Astrocyte (in vitro differentiated cells and primary cell): ENCODE measurements around the gene OR52B6.

ENCODE experiments used
- EZH2 ChIP-seq: IDR thresholded peaks from 2 replicates; pipeline ENCODE4 v1.6.1; 2012; ENCODE audit warnings: mild to moderate bottlenecking, low read length, inconsistent platforms; ENCODE audit not compliant: insufficient read depth
- TF ChIP-seq, protein P1 (sequence below): IDR thresholded peaks from 2 replicates; pipeline ENCODE4 v1.5.1; 2011; ENCODE audit warnings: low read depth, mild to moderate bottlenecking, inconsistent platforms, low read length, moderate library complexity; ENCODE audit not compliant: insufficient read depth

DNA sequence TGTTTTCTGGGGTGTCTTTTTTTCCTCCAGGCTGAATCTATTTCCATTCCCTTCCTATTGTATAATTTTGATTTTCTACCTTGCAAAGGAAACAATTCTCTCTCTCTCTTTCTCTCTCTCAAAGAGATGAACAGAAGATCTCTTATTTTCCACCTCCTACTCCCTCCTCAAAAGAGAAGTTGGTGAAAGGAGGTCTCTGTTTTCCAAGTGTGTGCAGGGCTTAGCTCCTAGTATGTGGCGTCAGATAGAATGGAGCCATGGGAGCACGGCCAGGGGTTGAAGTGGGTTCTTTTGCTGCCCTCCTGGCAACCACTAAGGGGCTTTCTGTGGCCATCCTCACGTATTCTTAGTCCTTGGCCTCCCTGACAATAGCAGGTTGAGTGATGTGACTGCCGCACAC is 44.6 kb downstream of the OR52B6 start:
- TF ChIP-seq, protein P1, sequence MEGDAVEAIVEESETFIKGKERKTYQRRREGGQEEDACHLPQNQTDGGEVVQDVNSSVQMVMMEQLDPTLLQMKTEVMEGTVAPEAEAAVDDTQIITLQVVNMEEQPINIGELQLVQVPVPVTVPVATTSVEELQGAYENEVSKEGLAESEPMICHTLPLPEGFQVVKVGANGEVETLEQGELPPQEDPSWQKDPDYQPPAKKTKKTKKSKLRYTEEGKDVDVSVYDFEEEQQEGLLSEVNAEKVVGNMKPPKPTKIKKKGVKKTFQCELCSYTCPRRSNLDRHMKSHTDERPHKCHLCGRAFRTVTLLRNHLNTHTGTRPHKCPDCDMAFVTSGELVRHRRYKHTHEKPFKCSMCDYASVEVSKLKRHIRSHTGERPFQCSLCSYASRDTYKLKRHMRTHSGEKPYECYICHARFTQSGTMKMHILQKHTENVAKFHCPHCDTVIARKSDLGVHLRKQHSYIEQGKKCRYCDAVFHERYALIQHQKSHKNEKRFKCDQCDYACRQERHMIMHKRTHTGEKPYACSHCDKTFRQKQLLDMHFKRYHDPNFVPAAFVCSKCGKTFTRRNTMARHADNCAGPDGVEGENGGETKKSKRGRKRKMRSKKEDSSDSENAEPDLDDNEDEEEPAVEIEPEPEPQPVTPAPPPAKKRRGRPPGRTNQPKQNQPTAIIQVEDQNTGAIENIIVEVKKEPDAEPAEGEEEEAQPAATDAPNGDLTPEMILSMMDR: no peak
- TF ChIP-seq EZH2: no peak
